ENCODE results near the gene RASAL1.

DNA sequence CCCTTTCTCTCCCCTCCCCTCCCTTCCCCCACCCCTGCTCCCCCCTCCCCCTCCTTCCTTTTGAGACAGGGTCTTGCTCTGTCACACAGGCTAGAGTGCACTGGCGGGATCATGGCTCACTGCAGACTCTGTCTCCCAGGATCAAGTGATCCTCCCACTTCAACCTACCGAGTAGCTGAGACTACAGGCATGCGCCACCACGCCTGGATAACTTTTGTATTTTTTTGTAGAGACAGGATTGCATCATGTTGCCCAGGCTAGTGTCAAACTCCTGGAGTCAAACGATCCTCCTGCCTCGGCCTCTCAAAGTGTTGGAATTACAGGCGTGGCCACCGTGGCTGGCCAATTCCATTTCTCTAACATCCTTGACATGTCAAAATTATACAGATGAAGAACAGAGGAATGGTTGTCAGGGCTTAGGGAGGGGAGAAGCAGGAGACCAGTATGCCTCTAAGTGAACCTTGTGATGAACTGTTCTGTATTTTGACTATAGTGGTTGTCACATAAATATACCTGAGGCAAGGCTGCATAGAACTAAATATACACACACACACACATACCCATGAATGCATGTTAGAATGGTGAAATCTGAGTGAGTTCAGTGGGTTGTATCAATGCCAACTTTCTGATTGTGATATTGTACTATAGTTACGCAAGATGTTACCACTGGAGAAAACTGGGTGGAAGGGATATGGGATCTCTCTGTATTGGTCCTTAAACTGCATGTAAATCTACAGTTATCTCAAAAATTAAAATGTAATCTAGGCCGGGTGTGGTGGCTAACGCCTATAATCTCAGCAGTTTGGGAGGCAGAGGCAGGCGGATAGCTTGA, 10.4 kb upstream of the RASAL1 start:
- TF ChIP-seq, protein P1, sequence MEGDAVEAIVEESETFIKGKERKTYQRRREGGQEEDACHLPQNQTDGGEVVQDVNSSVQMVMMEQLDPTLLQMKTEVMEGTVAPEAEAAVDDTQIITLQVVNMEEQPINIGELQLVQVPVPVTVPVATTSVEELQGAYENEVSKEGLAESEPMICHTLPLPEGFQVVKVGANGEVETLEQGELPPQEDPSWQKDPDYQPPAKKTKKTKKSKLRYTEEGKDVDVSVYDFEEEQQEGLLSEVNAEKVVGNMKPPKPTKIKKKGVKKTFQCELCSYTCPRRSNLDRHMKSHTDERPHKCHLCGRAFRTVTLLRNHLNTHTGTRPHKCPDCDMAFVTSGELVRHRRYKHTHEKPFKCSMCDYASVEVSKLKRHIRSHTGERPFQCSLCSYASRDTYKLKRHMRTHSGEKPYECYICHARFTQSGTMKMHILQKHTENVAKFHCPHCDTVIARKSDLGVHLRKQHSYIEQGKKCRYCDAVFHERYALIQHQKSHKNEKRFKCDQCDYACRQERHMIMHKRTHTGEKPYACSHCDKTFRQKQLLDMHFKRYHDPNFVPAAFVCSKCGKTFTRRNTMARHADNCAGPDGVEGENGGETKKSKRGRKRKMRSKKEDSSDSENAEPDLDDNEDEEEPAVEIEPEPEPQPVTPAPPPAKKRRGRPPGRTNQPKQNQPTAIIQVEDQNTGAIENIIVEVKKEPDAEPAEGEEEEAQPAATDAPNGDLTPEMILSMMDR (IDR thresholded peaks at IDR 0.05; ENCODE audit: low read depth, low read length) = no peak
- TF ChIP-seq POLR2A (IDR thresholded peaks at IDR 0.05; ENCODE audit: extremely low read depth, insufficient read length) = no peak
- TF ChIP-seq, protein P2, sequence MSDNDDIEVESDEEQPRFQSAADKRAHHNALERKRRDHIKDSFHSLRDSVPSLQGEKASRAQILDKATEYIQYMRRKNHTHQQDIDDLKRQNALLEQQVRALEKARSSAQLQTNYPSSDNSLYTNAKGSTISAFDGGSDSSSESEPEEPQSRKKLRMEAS (IDR thresholded peaks at IDR 0.05; ENCODE audit: low read depth, low read length) = no peak
